CD4-positive, alpha-beta T cell treated with Interleukin-17A for 4 hours (primary cell): ENCODE data around the gene CYSLTR2.

Experiments
- DNase-seq: peaks from one replicate; pipeline ENCODE4 v3.0.0-alpha.2; 2020; ENCODE audit warnings: mixed read lengths

CYSLTR2 gene

GRCh38 chr13:48707405-48707804 is 53.7 kb downstream of the CYSLTR2 start:
- no peak for DNase-seq

- no peak for DNase-seq
Observed at GRCh38 chr13:48708764-48709163, 55.0 kb downstream of the CYSLTR2 start.

GRCh38 chr13:48709213-48709612 is 55.5 kb downstream of the CYSLTR2 start:
- no peak for DNase-seq

- no peak for DNase-seq
Observed at GRCh38 chr13:48710160-48710559, 56.4 kb downstream of the CYSLTR2 start.

GRCh38 chr13:48712141-48712540 is 58.4 kb downstream of the CYSLTR2 start:
- DNase-seq = no peak

GRCh38 chr13:48715977-48716376 is 62.2 kb downstream of the CYSLTR2 start:
- no peak for DNase-seq

GRCh38 chr13:48720621-48721020 is 66.9 kb downstream of the CYSLTR2 start:
- DNase-seq = no peak

- DNase-seq = no peak
Observed at GRCh38 chr13:48723168-48723567, 69.4 kb downstream of the CYSLTR2 start.

GRCh38 chr13:48725271-48725670 is 71.5 kb downstream of the CYSLTR2 start:
- no peak for DNase-seq

- no peak for DNase-seq
Observed at GRCh38 chr13:48726711-48727110, 73.0 kb downstream of the CYSLTR2 start.

GRCh38 chr13:48727241-48728011 is 73.7 kb downstream of the CYSLTR2 start:
- DNase-seq = no peak

- no peak for DNase-seq
Observed at GRCh38 chr13:48728226-48728625, 74.5 kb downstream of the CYSLTR2 start.

- no peak for DNase-seq
Observed at GRCh38 chr13:48728876-48729275, 75.1 kb downstream of the CYSLTR2 start.

GRCh38 chr13:48729856-48730255 is 76.1 kb downstream of the CYSLTR2 start:
- DNase-seq = no peak

- no peak for DNase-seq
Observed at GRCh38 chr13:48731001-48731658, 77.4 kb downstream of the CYSLTR2 start.

- DNase-seq = peak; percentile 74
Observed at GRCh38 chr13:48731957-48732569, 78.3 kb downstream of the CYSLTR2 start.

- no peak for DNase-seq
Observed at GRCh38 chr13:48733739-48734335, 80.1 kb downstream of the CYSLTR2 start.

- no peak for DNase-seq
Observed at GRCh38 chr13:48735571-48735970, 81.8 kb downstream of the CYSLTR2 start.

GRCh38 chr13:48737689-48738088 is 84.0 kb downstream of the CYSLTR2 start:
- no peak for DNase-seq

GRCh38 chr13:48738311-48738710 is 84.6 kb downstream of the CYSLTR2 start:
- DNase-seq = no peak

- no peak for DNase-seq
Observed at GRCh38 chr13:48739386-48739964, 85.7 kb downstream of the CYSLTR2 start.

GRCh38 chr13:48741377-48741776 is 87.6 kb downstream of the CYSLTR2 start:
- DNase-seq = no peak

- DNase-seq = no peak
Observed at GRCh38 chr13:48746821-48747220, 93.1 kb downstream of the CYSLTR2 start.
